Chondrocyte (in vitro differentiated cells): Measurements from ENCODE around the gene TAX1BP1. TPM values are rescaled to one million over a fixed set of nuclear protein-coding genes. Genes with fewer than 3 reads are reported as not detected.

Source experiments
- DNase-seq: peaks from one replicate; pipeline ENCODE4 v3.0.0; 2021; ENCODE audit warnings: mixed read lengths, low spot score
- H3K27ac Mint-ChIP-seq: one replicate; pipeline ENCODE4 v1.8.0; 2021; ENCODE audit warnings: mild to moderate bottlenecking, moderate library complexity, mixed read lengths; ENCODE audit not compliant: unreplicated experiment
- H3K27me3 Mint-ChIP-seq: 2 replicates; pipeline ENCODE4 v1.8.0; 2021; ENCODE audit warnings: low read depth, mixed read lengths
- H3K36me3 Mint-ChIP-seq: 2 replicates; pipeline ENCODE4 v1.8.0; 2021; ENCODE audit warnings: low read depth, mixed read lengths
- H3K4me1 Mint-ChIP-seq: 2 replicates; pipeline ENCODE4 v1.8.0; 2021; ENCODE audit warnings: low read depth, mild to moderate bottlenecking, mixed read lengths
- H3K4me3 Mint-ChIP-seq: one replicate; pipeline ENCODE4 v1.8.0; 2021; ENCODE audit warnings: mild to moderate bottlenecking, moderate library complexity, mixed read lengths; ENCODE audit not compliant: unreplicated experiment
- H3K9me3 Mint-ChIP-seq: 2 replicates; pipeline ENCODE4 v1.8.0; 2021; ENCODE audit warnings: low read depth, mixed read lengths
- total RNA-seq: library from RNA; stranded (reverse); gene quantifications from 3 replicates; pipeline ENCODE4 v1.2.1, GENCODE V29; 2021
- TF ChIP-seq, protein P1 (sequence below): fragments of 200-600 bp; sonication (generic); IDR thresholded peaks from 2 replicates; pipeline ENCODE4 v1.5.0; 2021; ENCODE audit warnings: antibody characterized with exemption, mild to moderate bottlenecking, moderate library complexity

TAX1BP1 gene
- total RNA-seq, 1 donor from 2014 or later, result 91.3 TPM

DNA sequence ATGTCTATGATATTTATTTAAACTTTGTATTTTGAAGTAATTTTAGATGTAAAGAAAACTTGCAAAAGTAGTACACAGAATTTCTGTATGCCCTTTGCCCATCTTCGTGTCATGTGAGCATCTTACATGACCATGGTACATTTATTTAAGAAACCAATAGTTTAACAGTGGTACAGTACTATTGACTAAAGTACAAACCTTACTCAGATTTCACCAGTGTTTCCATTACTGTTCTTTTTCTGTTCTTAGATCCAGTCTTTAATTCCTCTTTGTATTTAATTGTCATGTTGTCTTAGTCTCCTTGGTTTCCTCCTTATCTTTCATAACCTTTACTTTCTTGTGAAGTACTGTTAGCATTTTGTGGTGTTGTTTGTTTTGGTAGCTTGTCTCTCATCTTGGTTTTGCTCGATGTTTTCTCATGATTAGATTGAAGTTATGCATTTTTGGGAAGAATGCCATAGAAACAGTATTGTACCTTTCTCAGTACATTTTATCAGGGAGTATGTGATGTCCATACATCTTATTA, 24.1 kb downstream of the TAX1BP1 start:
- Mint-ChIP-seq H3K9me3 (peaks cover 4% of the 10 kb centered on the region), H3K4me3 (no peak overlapping the region), H3K27ac (peak overlapping the region; percentile 87), H3K27me3 (no peaks in the 10 kb centered on the region), H3K4me1 (peaks cover 28% of the 10 kb centered on the region), H3K36me3 (peaks cover 17% of the 10 kb centered on the region)
- no peak for DNase-seq
- TF ChIP-seq, protein P1, sequence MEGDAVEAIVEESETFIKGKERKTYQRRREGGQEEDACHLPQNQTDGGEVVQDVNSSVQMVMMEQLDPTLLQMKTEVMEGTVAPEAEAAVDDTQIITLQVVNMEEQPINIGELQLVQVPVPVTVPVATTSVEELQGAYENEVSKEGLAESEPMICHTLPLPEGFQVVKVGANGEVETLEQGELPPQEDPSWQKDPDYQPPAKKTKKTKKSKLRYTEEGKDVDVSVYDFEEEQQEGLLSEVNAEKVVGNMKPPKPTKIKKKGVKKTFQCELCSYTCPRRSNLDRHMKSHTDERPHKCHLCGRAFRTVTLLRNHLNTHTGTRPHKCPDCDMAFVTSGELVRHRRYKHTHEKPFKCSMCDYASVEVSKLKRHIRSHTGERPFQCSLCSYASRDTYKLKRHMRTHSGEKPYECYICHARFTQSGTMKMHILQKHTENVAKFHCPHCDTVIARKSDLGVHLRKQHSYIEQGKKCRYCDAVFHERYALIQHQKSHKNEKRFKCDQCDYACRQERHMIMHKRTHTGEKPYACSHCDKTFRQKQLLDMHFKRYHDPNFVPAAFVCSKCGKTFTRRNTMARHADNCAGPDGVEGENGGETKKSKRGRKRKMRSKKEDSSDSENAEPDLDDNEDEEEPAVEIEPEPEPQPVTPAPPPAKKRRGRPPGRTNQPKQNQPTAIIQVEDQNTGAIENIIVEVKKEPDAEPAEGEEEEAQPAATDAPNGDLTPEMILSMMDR, result no peak

DNA sequence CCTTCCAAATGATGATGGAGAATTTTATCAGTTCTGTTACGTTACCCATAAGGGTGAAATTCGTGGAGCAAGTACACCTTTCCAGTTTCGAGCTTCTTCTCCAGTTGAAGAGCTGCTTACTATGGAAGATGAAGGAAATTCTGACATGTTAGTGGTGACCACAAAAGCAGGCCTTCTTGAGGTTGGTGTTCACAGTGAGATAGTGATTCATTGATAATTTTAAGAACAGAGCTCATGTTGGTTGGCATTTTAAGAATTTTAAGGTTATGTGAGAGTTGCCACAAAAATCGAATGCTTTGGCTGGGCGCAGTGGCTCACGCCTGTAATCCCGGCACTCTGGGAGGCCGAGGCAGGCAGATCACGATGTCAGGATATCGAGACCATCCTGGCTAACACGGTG, 25.9 kb downstream of the TAX1BP1 start:
- Mint-ChIP-seq H3K4me1 (peaks cover 23% of the 10 kb centered on the region), H3K27me3 (no peaks in the 10 kb centered on the region), H3K4me3 (no peak overlapping the region), H3K27ac (no peak overlapping the region), H3K36me3 (peaks cover 20% of the 10 kb centered on the region), H3K9me3 (peaks cover 4% of the 10 kb centered on the region)
- TF ChIP-seq, protein P1, result no peak
- DNase-seq, result no peak

DNA sequence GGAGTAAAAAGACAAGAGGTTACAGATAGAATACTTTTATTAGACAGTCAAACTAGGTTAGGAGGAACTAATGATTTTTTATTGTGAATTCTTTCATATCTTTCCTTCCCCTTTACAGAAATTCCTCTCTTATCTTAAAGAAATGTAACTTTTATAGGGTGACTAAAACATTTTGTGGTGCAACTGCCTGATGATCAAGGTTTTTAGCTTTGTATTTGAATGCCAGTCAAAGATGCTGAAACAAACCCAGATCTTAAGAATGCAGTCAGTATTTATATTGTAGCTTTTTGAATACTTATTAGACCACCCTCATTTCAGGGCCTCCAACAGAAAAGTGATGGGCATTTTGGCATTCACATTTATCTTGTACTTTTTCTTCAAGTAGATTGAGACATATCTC, 27.4 kb downstream of the TAX1BP1 start:
- Mint-ChIP-seq H3K27ac (no peak overlapping the region), H3K4me3 (no peak overlapping the region), H3K27me3 (no peaks in the 10 kb centered on the region), H3K4me1 (peaks cover 23% of the 10 kb centered on the region), H3K9me3 (no peaks in the 10 kb centered on the region), H3K36me3 (peaks cover 18% of the 10 kb centered on the region)
- DNase-seq, result no peak
- TF ChIP-seq, protein P1, result no peak

DNA sequence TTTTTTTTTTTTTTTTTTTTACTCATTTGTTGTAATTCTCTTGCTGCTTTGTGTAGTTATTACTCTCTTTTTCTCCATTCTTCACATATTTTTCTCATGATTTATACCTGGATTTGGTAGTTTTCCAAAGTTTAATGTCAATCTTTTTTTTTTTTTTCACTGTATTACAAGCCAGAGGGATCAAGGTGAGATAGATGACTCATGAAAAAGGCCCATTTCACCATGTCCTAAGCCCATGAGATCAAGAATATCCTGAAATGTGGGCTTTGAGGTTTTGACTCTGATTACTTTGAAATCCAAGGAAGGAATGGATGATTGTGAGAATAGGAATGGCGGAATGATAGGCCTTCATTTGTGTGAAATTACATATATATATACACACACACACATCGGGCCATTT, 31.1 kb downstream of the TAX1BP1 start:
- TF ChIP-seq, protein P1, result no peak
- H3K4me1 Mint-ChIP-seq, result peaks cover 14% of the 10 kb centered on the region
- H3K4me3 Mint-ChIP-seq, result no peak overlapping the region
- no peaks in the 10 kb centered on the region for H3K27me3 Mint-ChIP-seq
- no peak overlapping the region for H3K27ac Mint-ChIP-seq
- H3K36me3 Mint-ChIP-seq, result peaks cover 16% of the 10 kb centered on the region
- no peak for DNase-seq
- H3K9me3 Mint-ChIP-seq, result no peaks in the 10 kb centered on the region

DNA sequence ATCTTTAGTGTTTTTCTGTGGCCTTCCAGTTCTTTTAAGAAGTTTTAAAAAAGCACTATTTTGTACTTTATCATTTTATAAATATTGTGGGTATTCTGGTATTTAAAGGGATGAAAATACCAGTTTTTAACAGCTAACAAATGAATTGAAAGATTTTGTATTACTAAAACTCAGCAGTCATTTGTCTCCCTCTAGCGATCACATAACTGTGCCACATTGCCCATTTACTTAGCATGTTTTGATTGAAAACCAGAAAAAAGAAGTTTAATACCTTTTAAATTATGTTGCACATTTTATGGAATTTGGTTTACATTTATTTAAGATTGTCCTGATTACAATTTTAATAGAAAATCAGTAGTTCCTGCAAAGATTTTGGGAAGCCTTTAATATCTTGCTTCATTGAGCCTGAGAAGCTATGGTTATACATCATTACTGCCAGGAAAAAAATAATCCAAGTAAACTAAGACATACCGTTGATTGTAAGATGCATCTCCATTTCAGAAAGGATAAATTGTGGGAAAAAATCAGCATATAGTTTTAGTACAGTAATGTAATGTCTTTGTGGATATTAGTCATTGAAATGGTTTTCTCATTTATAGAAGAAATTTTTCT, 34.9 kb downstream of the TAX1BP1 start:
- Mint-ChIP-seq H3K9me3 (no peaks in the 10 kb centered on the region), H3K27me3 (no peaks in the 10 kb centered on the region), H3K27ac (no peak overlapping the region), H3K4me1 (peaks cover 7% of the 10 kb centered on the region), H3K4me3 (no peak overlapping the region), H3K36me3 (peaks cover 16% of the 10 kb centered on the region)
- no peak for DNase-seq
- TF ChIP-seq, protein P1, result peak; percentile 92
